Activated CD8-positive, alpha-beta memory T cell treated with anti-CD3 and anti-CD28 coated beads, Interleukin-2, amount 50 U/mL, for 1 hour (primary cell): ENCODE data around the gene PARD3B.

ENCODE experiments used
- DNase-seq: peaks from one replicate; pipeline ENCODE4 v3.0.0-alpha.2; 2020; ENCODE audit errors: extremely low read depth

Gene PARD3B

DNA sequence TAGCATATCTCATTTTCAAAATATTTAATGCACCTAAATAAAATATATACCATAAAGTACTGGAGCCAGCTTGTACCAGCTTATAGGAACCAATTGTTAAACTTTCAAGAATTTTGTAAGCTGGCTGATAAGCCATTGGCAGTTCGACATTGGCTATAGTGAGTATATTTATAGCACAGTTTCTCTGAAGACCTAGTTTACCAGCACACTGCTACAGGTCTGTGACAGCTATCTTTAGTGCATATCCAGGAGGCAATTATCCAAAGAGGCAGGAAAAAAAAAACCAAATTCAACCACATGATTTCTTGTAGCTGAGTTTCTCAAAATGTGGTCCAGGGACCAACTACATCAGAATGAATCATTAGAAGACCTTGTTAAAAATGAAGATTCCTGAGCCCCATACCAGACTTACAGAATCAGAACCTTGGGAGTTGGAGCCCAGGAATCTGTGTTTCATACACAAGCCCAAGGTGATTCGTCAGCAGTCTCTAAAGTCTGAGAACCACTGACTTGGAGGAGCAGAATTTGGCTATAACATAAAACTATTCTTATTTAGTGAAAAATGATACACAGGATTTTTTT lies 858.1 kb downstream of the PARD3B start:
- DNase-seq: no peak

DNA sequence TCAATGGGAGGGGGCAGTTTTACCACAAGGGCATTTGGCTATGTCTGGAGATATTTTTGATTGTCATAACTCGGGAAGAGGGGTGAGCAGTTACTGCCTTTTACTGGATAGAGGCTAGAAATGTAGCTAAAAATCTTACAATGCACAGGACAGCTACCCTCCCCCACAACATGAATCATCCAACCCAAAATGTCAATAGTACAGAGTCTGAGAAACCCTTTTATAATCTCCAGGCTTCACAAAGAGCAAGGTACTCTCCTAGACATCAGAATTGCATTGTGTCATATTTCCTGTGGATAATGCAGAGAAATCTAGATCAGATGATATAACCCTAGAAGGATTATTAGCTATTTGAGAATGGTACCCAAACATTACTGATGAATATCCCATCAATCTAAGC lies 859.9 kb downstream of the PARD3B start:
- DNase-seq: no peak

DNA sequence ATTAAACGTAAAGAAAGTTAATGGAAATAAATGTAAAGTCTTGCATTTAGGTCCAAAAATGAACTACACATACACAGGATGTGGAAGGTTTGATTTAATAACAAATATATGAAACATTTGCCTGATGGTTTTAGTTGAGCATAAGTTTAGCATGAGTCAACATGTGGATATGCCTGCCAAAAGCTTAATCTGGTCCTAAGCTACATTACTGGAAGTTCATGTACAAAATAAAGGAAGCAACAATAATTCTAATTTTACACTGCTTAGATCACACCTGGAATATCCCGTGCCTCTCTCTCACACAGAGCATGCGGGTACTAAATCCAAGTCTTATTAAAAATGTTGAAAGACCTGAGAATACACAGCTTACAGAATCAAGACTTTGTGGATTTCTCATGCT lies 860.5 kb downstream of the PARD3B start:
- no peak for DNase-seq

DNA sequence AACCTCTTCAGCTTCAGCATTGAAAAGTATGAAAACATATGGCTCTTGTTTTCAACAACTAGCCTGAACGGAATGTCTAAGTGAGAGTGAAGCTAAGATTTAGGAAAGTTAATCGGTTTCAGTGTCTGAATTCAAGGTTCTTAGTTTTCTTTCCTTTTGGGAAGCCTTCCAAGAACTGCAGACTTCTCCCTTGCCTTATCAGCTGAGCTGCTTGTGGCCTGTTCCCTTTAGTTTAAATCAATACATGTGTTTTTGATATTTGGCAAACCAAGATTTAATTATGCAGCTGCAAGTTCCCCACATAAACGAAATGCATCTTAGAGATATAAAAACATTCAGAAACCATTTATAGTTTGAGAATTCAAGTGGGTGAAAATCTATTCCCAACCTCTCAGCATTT lies 862.7 kb downstream of the PARD3B start:
- DNase-seq: no peak

DNA sequence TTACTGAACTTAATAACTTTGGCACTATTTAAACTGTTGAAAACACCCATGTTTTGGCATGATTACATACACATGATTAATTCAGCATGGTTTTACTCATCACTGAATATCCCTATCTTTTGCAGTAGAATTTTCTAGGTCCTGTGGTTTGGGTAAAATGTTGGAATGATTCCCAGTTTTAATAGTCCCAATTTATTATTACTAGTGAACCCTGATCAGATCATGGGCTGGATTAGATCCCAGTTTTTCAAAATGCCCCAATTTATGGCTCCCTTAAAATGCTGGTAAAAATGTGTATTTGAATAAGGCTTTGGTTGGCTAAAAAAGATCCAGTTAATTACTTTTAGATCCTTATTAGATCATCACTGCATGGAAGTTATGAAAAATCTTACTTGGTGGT lies 863.4 kb downstream of the PARD3B start:
- no peak for DNase-seq

DNA sequence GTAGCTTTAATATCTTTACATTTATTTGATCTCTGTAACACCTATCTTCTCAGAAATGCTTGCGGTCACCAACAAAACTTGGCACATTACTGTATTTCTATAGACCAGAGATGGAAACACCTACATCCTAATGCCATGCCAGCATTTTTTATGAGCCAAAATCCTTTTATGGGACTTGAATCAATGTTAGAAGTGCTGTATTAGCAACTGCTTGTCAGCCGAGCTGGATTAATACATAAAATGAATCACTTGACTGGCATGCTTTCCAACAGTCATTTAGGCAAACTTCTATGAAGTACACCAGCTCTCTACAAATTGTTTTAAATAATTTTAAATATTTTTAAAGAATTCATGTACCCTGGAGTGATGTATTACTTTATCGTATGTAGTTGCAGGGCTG lies 864.1 kb downstream of the PARD3B start:
- no peak for DNase-seq

DNA sequence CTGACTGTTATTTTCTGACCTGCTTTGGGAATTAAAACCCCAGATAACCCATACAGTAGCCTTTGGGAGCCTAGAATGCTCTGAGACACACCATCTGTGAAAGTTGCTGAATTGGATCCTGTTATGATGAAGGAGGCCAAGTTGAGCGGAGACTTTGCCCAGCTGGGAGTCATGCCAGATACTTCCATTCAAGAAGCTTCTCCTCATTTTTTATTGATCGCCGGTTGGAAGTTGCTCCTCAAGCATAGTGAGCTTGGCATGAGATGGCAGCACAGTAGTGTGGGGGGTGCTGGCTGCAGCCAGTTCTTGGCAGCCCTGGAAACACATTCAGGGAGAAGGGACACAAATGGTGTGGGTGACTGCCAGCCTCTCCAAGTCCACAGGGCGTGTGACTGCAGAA lies 866.3 kb downstream of the PARD3B start:
- DNase-seq: no peak

DNA sequence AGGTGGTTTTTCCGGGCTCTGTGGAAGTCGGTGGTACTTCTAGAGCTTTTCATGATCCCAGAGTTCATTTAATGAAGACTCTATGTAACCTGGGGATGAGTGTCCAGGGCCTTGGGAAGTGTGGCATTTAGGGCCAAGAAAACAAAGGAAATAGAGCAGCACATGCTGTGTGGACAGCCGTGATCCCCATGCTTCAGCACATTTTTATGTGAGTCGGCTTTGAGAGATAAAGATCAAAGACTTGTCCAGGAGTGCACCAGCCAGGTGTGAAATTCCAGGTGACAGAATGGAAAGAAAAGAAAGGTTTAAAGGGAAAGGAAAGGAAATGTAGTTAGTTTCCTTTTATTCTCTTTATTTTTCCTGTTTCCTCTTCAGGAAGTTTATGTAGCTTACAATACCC lies 879.1 kb downstream of the PARD3B start:
- DNase-seq: no peak

DNA sequence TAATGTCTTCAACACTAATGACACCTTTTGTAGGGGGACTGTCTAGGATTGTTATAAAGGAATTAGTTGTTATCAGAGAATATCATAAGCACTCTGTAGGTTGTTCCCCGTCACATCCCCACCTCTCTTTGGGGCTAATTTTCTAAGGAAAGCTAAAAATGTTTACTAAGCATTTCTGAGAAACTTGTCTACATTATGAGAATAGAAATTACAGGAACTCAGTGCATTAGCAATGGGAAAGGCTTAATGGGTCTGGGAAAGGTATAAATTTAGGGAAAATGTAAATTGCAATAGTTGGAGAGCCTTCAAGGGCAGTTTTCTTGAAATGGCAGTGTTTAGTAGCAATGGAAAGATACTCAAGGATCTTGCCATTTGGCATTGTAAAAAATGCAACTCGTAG lies 879.8 kb downstream of the PARD3B start:
- no peak for DNase-seq

DNA sequence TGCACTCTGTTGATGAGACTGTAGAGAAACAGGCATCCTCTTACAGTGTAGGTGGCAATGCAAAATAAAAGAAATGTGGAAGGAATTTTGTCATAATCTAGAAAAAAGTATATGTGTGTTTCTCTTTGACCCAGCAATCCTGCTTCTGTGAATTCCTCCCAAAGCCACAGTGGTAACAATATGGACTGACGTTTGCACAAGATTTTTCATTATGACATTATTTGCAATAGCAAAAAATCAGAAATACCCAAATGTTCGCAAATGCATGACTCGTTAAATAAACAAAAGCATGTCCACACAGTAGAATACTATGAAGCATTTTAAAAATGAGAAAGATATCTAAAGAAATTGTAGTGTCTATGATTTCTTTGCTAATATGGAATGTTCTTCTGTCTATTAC lies 881.8 kb downstream of the PARD3B start:
- no peak for DNase-seq

DNA sequence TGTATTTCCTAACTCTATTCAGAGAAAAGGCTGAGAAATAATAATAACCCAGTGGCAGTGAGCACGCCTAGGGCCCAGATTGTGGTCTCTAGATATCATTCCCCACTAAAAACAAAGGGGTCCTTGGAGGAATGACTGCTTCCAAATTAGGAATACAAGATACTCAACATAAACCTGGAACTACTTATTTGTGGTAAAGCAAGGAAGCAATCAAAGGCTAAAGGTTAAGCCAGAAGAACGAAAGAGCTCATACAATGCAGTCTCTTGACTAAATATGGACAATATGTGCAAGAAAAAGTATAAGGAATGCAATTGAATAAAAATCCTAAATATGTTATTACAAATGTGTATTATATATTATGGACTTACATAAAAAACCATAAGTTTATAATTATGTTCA lies 883.5 kb downstream of the PARD3B start:
- no peak for DNase-seq

DNA sequence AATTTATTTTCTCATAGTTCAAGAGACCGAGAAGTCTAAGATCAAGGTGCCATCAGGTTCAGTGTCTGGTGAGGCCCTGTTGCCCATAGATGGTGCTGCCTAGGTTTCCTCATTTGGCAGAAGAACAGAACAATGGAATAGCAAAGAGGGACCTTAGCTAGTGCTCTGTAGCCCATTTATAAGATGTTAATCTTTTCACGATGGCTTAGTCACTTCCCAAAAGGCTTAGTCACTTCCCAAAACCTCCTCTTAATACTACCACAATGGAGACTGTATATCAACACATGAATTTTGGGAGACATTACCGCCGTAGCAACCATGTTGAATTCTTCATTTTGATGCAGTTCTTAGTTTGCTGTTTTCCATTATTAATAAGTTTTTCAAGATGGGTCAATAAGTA lies 890.7 kb downstream of the PARD3B start:
- no peak for DNase-seq

DNA sequence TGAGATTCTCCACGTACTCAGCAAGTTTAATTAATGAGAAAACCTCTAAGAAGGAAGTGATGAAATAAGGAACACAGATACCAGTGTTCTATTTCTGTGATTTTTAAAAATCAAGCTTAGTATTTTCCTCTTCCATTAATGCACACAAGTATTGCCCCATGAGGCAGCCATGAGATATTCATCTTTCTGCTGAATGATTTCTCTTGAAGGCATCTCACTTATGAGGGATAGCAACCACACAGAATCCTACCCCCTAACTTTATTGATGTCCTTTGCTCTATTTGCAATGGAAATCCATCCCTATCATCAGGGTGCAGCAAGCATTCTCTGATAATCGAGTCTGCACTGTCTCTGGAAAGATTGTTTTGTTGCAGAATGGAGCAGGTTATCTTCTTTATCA lies 893.0 kb downstream of the PARD3B start:
- no peak for DNase-seq

DNA sequence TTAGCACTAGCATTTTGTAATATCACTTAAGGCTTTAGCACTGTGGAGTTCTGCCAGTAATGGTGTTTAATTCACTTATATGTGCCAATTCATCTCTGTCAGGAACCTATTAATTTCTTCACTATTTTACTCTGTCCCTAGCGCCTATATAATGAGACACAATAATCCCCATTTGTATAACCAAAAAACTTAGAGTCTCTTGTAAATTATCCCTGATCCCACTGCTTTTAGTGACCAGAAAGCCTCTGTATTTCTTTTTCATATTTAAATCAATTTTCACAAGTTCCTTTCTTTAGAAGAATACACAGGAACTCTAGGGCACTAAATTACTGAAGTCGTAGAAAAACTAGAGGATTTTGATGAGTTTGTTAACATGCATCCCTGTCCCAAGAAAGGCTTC lies 894.3 kb downstream of the PARD3B start:
- DNase-seq: no peak

DNA sequence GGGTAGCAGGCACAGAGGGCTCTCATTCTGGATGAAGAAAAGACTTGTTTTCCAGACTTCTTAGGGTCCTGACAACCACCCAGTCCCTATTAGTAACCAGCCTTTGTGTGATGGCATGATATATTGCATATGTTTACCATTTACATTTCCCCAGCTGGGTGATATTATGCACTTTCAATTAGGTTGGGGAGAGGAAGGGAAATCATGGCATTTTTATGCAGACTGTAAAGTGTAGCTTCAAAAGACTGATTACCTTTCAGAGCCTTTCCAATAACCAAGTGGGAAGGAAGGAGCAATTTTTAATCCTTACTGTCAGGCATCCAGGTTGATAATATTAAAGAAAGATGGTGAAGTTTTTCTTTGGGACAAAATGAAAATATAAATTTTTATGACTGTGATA lies 896.2 kb downstream of the PARD3B start:
- DNase-seq: no peak

DNA sequence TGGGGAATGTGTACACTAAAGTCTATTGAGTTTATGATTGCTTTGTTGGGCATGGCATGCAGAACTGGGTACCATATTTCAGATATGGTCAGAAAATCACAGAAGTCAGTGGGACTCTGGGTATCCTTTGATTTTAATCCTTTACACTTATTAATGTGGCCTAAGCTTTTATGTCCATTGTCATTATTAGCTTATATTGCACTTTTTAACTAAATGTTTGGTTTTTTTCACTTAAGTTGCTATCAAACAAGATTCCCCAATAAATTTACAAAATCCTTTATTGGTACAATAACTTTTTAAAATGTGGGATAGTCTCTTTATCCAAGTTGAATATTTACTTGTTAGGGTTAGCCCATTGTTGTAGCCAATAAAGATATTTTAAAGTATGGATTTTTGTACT lies 902.9 kb downstream of the PARD3B start:
- no peak for DNase-seq

DNA sequence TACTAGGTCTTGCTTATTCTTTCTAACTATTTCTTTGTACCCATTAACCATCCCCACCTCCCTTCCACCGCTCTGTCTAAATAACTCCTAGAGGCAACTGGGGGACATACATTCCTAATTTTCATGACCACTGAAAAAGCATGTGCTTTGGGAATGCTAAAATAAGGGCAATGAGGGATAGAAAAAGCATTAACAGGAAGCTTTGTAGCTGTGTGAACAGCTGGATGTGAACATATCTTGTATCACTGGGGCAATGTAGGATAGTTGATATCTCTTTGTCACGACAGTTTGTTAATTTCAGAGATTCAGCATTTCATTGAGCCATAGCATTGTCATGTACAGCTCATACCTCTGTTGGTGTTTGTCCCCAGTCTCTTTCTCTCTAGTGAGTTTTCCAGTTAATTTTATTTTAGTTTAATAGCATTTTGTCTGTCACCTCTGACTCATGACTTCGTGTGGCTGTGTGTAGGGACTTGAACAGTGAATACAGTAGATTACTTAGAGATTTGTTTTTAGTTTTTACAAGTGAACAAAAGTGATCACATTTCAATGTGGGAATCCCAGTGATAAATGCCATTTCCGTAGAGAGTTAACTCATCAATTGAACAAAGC lies 906.7 kb downstream of the PARD3B start:
- no peak for DNase-seq

DNA sequence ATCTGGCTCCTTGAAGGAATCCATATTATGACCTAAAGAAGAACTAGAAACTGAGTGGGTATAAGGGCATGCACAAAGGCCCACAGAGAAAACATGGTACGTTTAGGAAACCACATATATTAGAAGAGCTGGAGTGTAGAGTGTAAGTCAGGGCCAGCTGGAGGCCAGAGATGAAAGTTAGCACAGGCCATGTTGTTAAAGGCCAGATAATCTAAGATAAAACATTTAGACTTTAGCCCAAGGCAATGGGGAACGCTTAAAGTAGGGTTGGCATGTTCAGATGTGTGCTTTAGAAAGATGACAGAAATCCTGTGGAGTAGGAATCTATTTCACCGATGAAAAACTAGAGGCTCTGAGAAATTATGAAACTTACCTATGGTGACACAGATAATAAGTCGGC lies 907.9 kb downstream of the PARD3B start:
- no peak for DNase-seq

DNA sequence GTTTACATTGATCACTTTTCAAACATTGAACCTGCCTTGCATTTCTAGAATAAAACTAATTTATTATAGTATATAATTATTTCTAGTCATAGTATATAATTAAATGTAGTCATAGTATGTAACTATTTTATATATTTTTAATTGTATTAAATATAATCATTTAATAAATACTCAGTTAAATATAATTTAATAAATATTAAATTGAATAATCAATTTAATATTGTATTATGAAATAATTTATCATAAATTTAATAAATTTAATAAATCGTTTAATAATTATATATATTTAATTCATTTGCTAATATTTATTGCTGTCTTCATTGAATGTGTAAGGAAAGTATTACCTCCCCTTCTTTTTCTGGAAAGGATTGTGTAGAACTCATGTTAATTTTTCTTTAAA lies 911.4 kb downstream of the PARD3B start:
- no peak for DNase-seq

DNA sequence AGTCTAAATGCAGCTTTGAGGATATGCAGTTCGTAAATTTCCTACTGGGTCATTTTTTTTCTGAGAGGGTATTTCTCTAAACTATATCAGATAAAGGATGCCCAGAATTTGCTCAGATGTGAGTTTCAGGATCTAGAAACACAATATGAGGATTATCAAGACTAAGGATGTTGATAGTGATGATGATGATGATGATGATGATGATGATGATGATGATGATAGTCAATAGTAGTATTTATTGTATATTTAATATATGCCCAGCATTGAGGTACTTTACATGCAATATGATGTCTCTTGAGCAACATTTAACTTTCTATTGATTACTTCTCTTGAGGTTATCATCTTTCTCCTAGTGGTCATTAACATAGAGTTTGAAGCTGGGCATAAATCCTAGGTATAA lies 914.9 kb downstream of the PARD3B start:
- DNase-seq: no peak

DNA sequence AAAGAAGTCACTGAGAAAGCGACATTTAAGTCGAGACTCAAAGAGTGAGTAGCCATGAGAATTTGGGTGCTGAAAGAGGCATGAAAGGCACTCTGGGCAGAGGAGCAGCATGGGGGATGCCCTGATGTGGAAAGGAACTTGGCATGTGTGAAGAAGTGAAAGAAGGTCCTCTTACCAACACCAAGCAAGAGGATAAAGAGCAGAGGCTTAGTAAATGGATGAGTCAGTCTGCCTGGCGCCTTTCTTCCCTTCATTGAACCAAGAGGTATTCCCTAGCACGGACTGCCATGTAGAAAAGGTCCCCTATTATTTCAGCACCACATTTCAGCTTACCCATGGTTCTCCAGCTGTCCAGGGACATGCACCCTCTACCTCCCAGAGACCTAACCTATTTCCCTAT lies 915.9 kb downstream of the PARD3B start:
- no peak for DNase-seq

DNA sequence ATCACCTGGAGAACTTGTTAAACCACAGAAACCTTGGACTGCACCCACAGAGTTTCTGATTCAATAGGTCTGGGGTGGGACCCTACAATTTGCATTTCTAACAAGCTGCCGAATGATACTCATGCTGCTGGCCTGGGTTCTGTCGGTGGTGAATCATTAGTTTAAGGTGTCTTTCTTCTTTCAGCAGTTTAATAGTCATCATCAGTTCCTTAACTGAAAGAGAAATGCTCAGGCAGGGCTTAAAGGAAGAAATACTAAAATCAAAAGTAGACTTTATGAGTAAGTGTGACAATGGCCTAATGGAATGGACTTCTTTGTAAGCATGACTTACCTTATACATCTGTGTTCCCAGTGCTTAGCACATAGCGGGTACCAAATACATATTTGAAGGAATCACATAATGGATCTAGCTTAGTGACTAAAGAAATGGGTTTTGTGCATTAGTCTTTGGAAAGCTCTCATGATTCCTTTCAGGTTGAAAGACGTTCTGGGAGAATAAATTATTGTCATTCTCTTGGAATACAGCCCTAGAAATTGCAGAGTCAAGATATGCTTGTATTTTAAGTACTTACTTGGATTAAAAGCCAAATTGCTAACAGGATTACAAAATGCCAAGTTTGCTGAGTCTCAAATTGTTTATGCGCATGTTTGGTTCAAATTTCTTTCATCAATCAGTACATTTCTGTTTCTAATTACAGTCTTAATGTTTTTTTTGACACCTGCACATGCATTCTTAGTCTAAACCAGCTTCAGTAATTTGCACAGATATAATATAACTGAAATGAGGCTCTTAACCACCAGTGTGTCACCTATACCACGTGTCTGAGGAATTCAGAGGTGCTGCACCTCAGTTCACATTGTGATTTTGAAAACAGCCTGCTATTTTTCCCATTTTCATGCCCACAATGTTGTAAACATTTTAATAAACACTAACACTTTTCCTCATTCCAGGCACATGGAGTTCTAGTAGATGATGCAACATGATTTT lies 916.7 kb downstream of the PARD3B start:
- DNase-seq: no peak

DNA sequence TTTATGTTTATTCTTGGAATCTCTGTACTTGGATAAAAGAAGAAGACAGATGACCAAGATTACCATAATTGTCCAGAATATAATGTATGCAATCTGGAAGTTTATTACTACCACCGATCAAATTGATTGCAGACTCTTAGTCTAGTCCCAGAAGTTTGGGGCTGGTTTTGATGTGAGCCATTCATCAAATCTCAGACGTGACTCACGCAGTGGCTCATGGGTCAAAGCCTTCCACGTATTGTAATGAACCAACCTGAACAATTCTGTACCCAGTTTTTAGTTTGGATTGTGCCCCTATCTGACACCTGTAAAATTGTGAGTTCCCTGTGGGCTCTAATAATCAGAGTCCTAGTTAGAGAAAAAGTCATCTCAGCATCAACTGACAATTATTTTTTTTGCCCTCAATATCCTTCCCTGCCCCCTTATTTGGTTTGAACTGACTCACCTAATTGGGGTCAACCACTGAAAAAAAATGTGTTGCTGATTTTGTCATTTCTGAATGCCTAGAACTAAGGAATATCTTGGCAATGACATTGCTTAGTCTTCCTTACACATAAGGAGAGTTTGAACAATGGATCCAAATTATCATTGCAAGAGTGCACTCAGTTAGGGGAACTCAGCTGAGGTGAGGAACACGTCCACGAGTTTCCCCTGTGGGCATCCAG lies 917.5 kb downstream of the PARD3B start:
- DNase-seq: no peak
